GM21515 (cell line): Measurements from ENCODE around the gene MBD3.
"Not testable (repeated sequence)": the region's sequence is repeated elsewhere in the genome, so short reads cannot be mapped to it uniquely, and the experiment has no call there.

ENCODE experiments used
- ATAC-seq: cut with Tn5 transposase; IDR thresholded peaks from one replicate; pipeline ENCODE4 v1.9.1; 2021; ENCODE audit not compliant: unreplicated experiment

Gene MBD3

DNA sequence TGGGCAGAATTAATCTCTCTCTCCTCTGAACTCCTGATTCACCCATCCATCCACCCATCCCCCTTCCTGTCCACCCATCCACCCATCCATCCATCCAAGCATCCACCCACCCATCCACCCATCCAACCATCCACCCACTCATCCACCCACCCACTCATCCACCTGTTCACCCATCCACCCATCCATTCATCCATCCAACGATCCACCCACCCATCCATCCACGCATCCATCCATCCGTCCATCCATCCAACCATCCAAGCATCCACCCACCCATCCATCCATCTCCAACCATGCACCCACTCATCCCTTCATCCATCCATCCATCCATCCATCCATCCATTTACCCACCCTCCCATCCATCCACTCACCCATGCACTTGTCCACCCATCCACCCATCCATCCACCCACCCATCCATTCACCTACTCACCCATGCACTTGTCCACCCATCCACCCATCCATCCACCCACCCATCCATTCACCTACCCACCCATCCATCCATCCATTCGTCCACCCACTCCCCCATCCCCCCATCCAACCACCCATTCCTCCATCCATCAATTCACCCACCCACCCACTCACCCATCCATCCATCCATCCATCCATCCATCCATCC is 43.2 kb downstream of the MBD3 start:
- ATAC-seq = no peak

DNA sequence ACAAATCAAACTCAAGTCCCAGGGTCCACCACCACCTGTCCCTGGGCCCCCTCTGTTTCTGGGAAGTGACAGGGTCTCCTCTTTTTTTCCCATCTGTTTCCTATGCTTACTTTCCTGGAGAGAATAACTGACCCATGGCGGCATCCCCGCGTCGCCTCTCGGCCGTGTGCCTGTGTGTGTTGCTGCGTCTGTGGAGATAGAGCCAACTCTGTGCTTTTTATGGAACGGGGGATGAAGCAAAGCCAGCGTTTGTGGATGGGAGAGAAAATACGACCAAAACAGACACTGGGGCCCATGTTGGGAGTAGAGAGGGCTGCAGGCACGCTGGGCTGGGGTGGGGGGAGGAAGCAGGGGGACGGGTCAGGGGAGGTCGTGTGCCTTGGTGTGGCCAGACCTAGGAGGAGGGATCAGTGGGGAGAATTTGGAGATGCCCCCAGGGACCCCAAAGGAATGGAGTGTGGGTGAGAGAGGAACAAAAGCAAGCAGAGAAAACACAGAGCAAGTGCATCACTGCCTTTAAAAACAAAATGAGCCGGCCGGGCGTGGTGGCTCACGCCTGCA is 52.2 kb downstream of the MBD3 start:
- ATAC-seq = no peak

GRCh38 chr19:1539749-1540148 is 52.9 kb downstream of the MBD3 start:
- ATAC-seq = not testable (repeated sequence)

- ATAC-seq = no peak
Observed at GRCh38 chr19:1538978-1539377, 53.7 kb downstream of the MBD3 start.

DNA sequence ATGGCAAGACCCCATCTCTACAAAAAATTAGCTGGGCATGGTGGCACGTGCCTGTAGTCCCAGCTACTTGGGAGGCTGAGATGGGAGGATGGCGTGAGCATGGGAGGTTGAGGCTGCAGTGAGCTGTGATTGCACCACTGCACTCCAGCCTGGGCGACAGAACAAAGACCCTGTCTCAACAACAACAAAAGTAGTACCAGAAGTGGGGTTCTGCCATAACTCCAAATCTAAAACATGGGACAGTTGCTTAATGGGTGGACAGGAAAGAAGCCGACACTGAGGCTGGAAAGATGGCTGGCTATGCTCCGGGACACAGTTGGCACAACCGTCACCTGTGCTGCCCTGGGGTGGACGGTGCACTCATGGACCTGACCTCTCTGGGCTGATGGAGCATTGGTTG is 57.0 kb downstream of the MBD3 start:
- ATAC-seq = not testable (repeated sequence)

- no peak for ATAC-seq
Observed at GRCh38 chr19:1534972-1535371, 57.7 kb downstream of the MBD3 start.

GRCh38 chr19:1533510-1534150 is 59.0 kb downstream of the MBD3 start:
- ATAC-seq = no peak

DNA sequence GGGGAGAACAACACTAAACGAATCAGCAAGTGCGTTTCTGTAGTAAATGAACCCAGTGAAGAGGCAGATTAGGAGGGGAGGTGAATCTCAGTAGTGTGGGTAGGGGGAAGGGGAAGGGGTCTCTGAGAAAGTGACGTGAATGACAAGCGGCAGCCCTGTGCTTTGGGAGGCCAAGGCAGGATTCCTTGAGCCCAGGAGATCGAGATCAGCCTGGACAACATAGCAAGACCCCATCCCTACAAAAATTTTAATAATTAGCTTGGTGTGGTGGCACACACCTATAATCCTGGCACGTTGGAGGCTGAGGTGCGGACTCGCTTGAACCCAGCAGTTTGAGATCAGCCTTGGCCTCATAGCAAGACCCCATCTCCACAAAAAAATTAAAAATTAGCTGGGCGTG is 60.7 kb downstream of the MBD3 start:
- no peak for ATAC-seq

DNA sequence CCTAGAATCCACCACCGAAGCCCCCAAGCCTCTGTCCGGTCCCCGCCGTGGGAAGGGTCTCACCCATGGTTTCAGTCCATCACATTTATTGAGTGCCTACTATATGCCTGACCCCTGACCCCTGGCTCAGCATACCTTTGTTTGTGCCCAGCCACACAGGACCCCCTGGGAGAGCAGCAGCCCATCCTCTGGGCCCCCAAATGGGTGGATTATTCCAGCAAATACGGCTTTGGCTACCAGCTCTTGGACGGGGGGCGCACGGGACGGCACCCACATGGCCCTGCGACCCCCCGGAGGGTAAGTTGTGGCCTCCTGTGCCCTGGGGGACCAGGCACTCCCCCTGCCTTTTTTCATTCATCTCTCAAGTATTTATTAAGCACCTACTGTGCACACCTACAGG is 61.1 kb downstream of the MBD3 start:
- ATAC-seq = no peak

DNA sequence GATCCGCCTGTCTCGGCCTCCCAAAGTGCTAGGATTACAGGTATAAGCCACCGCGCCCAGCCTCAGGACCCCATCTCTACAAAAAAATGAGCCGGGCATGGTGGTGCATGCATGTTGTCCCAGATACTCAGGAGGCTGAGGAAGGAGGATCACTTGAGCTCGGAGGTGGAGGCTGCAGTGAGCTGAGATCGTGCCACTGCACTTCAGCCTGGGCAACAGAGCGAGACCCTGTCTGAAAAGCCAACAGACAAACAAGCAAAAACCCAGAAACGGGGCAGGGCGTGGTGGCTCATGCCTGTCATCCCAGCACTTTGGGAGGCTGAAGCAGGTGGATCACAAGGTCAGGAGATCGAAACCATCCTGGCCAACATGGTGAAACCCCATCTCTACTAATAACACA is 61.8 kb downstream of the MBD3 start:
- not testable (repeated sequence) for ATAC-seq

- no peak for ATAC-seq
Observed at GRCh38 chr19:1529430-1529816, 63.2 kb downstream of the MBD3 start.

GRCh38 chr19:1528596-1529429 is 63.9 kb downstream of the MBD3 start:
- no peak for ATAC-seq

DNA sequence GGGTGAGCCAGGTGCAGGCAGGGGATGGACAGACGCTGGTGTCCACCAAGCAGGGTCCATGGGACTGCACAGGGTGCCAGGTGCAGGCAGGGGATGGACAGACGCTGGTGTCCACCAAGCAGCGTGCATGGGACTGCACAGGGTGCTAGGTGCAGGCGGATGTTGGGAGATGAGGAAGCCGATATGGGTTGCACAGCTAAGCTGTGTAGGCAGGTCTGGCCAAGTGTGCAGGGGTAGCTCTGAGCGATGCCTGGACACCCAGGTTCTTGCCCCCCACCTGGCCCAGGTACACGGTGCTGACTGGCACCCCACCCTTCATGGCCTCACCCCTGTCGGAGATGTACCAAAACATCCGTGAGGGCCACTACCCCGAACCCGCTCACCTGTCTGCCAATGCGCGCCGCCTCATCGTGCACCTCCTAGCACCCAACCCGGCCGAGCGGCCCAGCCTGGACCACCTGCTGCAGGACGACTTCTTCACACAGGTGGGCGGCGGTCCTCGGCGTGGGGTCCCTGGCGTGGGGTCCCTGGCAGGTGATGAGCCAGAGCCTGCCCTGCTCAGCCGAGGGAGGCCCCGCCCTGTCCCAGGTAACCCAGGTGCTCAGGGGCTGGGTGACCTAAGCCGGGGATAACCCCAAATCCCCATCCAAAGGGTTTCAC is 64.9 kb downstream of the MBD3 start:
- no peak for ATAC-seq

- no peak for ATAC-seq
Observed at GRCh38 chr19:1526979-1527649, 65.6 kb downstream of the MBD3 start.

- no peak for ATAC-seq
Observed at GRCh38 chr19:1526066-1526778, 66.4 kb downstream of the MBD3 start.

GRCh38 chr19:1525343-1525742 is 67.3 kb downstream of the MBD3 start:
- no peak for ATAC-seq

DNA sequence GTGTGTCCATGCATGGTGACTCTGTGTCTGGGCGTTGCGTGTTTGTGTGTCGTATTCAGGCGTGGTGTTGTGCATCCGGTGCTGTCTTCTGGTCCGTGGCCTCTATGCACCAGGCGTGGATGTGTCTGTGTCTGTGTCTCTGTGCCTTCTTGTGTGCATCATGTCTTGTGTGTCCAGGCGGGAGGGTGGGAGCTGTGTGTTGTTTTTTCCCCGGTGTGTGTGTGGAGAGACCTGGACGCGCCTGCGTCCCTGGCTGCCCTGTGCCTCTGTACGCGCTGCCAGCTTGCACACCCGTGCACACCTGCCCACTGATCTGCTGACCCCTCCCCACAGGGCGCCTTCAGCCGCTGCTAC is 67.7 kb downstream of the MBD3 start:
- ATAC-seq = no peak

- ATAC-seq = no peak
Observed at GRCh38 chr19:1524287-1524971, 68.2 kb downstream of the MBD3 start.
